SK-N-DZ (cell line): ENCODE data around the gene FAM117A.
A peak's percentile ranks its signal among the peaks of the same experiment; 100 is the strongest.
"Not testable (repeated sequence)": the region's sequence is repeated elsewhere in the genome, so short reads cannot be mapped to it uniquely, and the experiment has no call there.

ENCODE experiments used
- DNase-seq: peaks from one replicate; pipeline ENCODE4 v3.0.0-alpha.2; 2015; ENCODE audit warnings: low spot score

Gene FAM117A

GRCh38 chr17:49741009-49741691 lies 22.8 kb downstream of the FAM117A start:
- DNase-seq: no peak

GRCh38 chr17:49739641-49740271 lies 24.2 kb downstream of the FAM117A start:
- peak; percentile 54 for DNase-seq

- DNase-seq: no peak
Measured at GRCh38 chr17:49738456-49739163, 25.3 kb downstream of the FAM117A start.

- no peak for DNase-seq
Measured at GRCh38 chr17:49734515-49735490, 29.1 kb downstream of the FAM117A start.

GRCh38 chr17:49731435-49731831 lies 32.5 kb downstream of the FAM117A start:
- no peak for DNase-seq

- DNase-seq: no peak
Measured at GRCh38 chr17:49730785-49731434, 33.0 kb downstream of the FAM117A start.

GRCh38 chr17:49730078-49730784 lies 33.7 kb downstream of the FAM117A start:
- no peak for DNase-seq

- DNase-seq: no peak
Measured at GRCh38 chr17:49729069-49729468, 34.9 kb downstream of the FAM117A start.

GRCh38 chr17:49728425-49728824 lies 35.5 kb downstream of the FAM117A start:
- no peak for DNase-seq

GRCh38 chr17:49727380-49727779 lies 36.6 kb downstream of the FAM117A start:
- no peak for DNase-seq

- no peak for DNase-seq
Measured at GRCh38 chr17:49725452-49726130, 38.3 kb downstream of the FAM117A start.

GRCh38 chr17:49724552-49724951 lies 39.4 kb downstream of the FAM117A start:
- DNase-seq: not testable (repeated sequence)

GRCh38 chr17:49723423-49723822 lies 40.5 kb downstream of the FAM117A start:
- DNase-seq: no peak

GRCh38 chr17:49722066-49722465 lies 41.9 kb downstream of the FAM117A start:
- no peak for DNase-seq

- no peak for DNase-seq
Measured at GRCh38 chr17:49717371-49717861, 46.5 kb downstream of the FAM117A start.

- no peak for DNase-seq
Measured at GRCh38 chr17:49716668-49717364, 47.1 kb downstream of the FAM117A start.

GRCh38 chr17:49715717-49716279 lies 48.1 kb downstream of the FAM117A start:
- no peak for DNase-seq

GRCh38 chr17:49715216-49715615 lies 48.7 kb downstream of the FAM117A start:
- no peak for DNase-seq
